ENCODE measurements around the gene SEC14L5. TPM values are rescaled to one million over a fixed set of nuclear protein-coding genes. Genes with fewer than 3 reads are reported as not detected.
A peak's percentile ranks its signal among the peaks of the same experiment; 100 is the strongest.

Gene SEC14L5
- total RNA-seq, 1 experiment from 2014 or later, result not detected

- no peak for DNase-seq (ENCODE audit: low read depth)
Observed at GRCh38 chr16:5011637-5012036, 53.5 kb downstream of the SEC14L5 start.

DNA sequence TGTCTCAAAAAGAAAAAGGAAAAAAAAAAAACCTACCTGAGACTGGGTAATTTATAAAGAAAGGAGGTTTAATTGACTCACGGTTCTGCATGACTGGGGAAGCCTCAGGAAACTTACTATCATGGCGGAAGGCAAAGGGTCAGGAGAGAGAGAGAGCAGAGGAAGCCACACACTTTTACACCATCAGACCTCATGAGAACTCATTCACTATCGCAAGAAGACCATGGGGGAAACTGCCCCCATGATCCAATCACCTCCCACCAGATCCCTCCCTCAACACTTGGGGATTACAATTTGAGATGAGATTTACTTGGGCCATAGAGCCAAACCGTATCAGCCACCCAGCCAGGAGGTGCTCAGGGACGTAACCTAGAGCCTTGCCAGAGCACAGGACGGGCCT is 54.8 kb downstream of the SEC14L5 start:
- DNase-seq (ENCODE audit: low read depth), result no peak

GRCh38 chr16:5015351-5015750 is 57.2 kb downstream of the SEC14L5 start:
- DNase-seq (ENCODE audit: low read depth), result no peak

GRCh38 chr16:5015887-5016286 is 57.8 kb downstream of the SEC14L5 start:
- no peak for DNase-seq (ENCODE audit: low read depth)

GRCh38 chr16:5016967-5017677 is 59.0 kb downstream of the SEC14L5 start:
- DNase-seq (ENCODE audit: low read depth), result no peak

DNA sequence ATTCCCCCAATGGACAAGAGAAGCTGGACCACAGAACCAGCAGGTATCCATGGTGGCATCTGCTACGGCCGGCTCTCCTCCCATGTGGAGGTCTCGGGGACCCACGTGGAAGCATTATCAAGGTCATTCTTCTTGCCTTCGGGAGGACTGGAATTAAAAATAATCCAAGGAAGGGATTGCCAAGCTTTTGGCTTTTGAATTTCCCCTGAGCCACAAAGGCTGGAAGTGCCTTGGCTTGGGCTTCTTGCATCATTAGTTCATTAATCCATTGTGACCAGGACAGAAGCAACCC is 59.5 kb downstream of the SEC14L5 start:
- no peak for DNase-seq (ENCODE audit: low read depth)

DNA sequence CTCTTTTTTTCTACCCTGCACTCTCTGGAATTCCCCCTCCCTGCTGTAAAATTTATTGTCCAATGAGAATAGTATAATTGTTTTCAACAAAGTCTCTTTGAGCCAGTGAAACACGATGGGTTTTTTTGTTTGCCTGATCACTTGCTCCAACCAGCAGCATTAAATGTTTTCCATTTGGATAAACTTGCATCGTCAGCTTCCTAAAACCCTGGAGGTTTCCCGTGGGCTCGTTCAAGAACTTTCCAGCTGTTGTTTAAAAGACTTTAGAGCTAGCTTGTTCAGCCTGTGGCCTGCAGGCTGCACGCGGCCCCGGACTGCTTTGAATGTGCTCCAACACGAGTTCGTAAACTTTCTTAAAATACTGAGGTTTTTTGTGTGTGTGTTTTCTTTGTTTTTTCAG is 60.7 kb downstream of the SEC14L5 start:
- no peak for DNase-seq (ENCODE audit: low read depth)

DNA sequence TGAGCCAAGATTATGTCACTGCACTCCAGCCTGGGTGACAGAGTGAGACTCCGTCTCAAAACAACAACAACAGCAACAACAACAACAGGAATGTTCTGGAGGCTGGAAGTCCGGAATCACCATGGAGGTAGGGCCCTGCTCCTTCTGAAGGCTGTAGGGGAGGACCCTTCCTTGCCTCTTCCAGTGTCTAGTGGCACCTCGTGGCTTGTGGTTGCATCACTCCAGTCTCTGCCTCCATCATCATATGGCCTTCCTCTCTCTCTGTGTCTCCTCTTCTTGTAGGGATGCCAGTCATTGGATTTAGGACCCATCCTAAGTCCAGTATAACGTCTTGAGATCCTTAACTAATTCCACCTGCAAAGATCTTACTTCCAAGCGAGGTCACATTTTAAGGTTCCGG is 61.6 kb downstream of the SEC14L5 start:
- DNase-seq (ENCODE audit: low read depth), result no peak

DNA sequence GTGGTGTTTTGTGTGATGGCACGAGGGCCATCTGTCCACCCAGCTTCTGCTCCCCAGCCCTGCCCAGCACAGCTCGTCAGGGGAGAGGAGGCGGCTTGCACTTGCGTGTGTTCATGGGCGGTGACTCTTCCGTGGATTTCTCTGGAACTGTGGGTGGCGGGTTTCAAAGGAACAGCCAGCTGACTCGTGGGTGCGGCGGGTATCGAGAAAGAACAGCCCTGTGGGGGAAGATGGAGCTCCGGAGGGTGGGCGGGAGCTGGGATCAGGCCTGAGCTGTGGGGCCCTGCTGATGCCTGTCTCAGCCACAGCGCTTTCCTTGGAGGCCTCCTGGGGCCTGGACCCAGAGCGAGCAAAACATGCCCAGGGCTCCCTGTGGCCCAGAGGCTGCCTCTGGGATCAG is 62.4 kb downstream of the SEC14L5 start:
- no peak for DNase-seq (ENCODE audit: low read depth)

DNA sequence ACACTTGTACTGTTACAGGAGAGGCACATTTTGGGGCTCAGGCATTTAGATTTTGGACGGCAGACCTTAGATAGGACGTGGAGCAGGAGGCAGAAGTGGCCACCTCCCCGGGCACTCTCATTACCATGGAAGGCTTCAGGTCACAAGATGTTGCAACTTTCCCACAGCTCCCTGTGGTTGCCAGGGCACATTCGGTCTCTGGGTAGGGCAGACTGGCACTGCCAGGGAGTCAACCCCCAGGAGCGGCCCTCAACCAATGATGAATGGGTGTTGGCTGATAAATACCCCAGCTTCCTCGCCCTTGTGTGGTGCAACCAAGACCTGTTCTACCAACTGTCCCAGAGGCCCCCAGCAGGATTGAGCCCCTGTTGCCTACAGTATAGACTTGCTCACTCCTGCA is 64.4 kb downstream of the SEC14L5 start:
- no peak for DNase-seq (ENCODE audit: low read depth)

DNA sequence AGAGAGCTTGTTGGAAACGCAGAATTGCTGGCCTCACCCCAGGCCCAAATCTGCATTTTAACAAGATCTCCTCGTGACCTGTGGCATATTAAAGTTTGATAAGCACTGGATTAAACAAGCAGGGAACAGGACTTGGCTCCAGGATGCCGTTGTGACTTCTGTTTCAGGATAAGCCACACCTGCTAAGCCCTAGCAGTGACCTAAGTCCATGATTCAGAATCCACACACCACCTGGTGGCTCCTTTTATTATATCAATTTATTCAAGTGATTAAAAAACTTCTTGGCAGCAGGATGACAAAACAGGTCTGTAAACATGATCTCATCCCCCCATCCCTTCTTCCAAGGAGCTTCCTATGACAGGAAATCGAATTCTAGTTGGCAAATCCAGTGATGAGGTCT is 66.5 kb downstream of the SEC14L5 start:
- DNase-seq (ENCODE audit: low read depth), result peak; percentile 26

- no peak for DNase-seq (ENCODE audit: low read depth)
Observed at GRCh38 chr16:5025171-5025632, 67.1 kb downstream of the SEC14L5 start.

DNA sequence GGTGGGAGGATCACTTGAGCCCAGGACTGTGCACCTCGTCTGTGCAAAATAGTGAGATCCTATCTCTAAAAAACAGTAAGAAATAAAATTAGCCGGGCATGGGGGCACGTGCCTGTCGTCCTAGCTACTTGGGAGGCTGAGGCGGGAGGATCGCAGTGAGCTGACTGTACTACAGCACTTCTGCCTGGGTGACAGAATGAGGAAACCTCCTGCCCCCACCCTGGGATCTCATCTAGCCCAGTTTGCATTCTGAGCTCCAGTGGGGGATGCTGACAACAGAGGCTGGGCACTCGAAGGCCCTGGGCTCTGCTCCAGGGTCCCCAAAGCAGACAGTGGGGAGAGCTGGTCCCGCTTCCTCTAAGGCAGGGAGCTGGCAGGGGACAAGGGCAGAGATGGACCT is 68.5 kb downstream of the SEC14L5 start:
- no peak for DNase-seq (ENCODE audit: low read depth)

DNA sequence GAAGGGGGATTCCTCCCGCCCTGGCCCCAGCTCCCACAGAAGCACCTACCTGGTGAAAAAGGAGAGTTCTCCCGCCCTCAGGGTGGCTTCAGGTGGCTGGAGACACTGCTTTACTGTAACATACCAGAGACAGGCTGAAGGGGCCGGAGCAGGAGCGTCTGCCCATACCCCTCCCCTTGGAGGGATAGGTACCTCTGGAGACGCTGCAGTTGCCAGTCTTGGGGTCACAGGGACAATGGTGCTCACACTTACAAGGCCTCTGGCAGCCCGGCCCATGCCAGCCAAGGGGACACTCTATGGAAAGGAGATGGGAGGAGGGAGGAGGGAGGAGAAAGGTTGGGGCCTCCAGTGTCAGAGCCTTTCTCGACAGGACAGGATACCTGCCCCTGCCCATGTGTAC is 69.0 kb downstream of the SEC14L5 start:
- DNase-seq (ENCODE audit: low read depth), result no peak

- no peak for DNase-seq (ENCODE audit: low read depth)
Observed at GRCh38 chr16:5027575-5028235, 69.6 kb downstream of the SEC14L5 start.

DNA sequence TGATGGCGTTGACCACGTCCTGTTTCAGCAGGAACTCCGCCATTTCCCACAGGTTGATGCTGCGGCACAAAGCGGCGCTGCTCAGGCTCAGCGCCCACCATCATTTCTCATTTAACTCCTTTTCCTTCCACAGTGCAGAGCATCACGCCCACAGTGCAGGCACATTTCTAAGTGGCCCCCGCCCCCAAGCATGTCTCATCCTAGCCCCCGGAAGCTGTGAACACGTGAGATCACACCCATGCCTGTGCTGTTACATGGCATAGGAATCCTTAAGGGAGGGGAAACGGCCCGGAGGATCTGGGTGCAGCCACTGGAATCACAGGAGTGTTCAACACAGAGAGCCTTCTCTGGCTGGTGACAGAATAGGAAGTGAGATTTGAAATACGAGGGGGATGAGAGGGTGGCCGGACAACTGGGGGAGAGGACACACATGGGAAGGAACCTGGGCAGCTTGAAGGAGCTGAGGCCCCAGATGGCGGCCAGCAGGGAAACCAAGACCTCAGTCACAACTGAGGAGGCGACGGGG is 70.9 kb downstream of the SEC14L5 start:
- no peak for DNase-seq (ENCODE audit: low read depth)

GRCh38 chr16:5030251-5030870 is 72.2 kb downstream of the SEC14L5 start:
- DNase-seq (ENCODE audit: low read depth), result no peak

DNA sequence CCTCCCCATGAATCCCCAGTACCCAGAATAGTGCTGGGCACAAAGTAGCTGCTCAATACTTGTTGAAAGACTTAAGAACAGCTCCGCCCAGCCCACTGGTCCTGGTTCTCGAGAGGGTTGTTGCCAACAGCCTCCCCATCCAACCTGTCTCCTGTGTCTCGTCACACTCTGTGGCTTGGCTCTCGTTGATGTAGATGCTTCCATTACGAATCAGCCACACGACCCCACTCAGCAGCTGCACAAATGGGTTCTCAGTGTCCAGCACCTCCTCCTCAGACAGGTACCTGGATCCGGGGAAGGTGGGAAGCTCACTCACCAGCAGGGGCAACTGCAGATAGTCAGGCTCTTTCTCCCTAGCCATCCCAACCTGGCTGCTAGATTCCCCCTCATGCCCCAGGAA is 73.5 kb downstream of the SEC14L5 start:
- DNase-seq (ENCODE audit: low read depth), result no peak

- DNase-seq (ENCODE audit: low read depth), result no peak
Observed at GRCh38 chr16:5032748-5033167, 74.6 kb downstream of the SEC14L5 start.

DNA sequence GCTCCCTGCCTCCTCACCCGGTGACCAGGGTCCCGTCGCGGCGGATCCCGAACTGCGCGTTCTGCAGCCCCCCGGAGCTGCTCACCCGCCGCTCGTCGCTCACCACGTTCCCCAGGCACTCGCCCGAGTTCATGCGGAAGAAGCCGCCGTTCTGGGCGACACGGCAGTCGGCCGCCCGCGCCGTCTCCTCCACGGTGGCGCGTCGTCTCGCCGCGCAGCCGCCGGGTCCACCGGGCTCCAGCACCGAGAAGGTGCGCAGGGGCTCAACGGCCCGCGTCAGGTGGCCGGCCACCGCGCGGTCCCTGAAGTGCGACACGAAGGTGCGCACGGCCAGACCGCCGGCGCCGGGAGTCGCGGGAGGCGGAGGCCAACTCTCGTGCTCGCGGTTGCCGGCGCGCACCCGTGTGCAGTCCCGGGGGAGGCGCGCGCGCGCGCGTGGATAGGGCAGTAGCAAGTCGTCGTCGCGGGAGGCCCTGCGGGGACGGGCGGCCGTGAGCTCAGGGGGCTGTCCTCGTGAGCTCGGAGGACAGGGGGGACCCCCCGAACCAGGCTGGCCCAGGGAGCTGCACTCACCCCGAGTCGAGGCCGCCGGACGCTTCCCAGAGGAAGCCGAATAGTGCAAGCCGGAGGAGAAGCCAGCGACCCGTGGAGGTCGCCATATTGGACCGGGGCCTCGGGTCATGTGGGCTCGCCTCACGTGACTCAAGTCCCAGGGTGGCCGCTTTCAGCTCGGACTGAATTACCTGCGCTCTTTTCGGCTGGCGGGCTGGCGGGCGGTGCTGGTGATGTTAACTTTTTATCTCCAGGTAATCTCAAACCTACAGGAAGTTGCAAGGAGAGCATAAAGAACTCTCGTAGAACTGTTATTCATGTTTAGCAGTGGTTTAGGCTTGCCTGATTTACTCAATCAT is 75.4 kb downstream of the SEC14L5 start, which contains the start of gene NAGPA:
NAGPA (minus strand) TSS at position 680 of the 911 bp plus-strand sequence; CDS start at position 659, 21 bp downstream.
- DNase-seq (ENCODE audit: low read depth), result peak; percentile 75

DNA sequence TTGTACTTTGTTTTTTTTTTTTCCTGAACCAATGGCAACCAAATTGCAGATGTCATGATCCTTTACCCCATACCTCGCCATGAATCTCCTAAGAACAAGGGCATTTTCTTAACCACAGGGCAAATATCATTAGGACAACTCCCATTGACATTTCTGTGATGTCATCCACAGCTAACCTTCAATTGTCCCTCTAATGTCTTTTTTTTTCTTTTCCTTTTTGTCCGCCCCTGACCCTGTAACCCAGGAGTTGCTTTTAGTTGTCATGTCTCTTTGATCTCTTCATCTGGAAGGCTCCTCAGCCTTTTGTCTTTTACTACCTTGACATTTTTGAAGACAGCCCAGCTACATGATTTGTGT is 76.0 kb downstream of the SEC14L5 start:
- no peak for DNase-seq (ENCODE audit: low read depth)

DNA sequence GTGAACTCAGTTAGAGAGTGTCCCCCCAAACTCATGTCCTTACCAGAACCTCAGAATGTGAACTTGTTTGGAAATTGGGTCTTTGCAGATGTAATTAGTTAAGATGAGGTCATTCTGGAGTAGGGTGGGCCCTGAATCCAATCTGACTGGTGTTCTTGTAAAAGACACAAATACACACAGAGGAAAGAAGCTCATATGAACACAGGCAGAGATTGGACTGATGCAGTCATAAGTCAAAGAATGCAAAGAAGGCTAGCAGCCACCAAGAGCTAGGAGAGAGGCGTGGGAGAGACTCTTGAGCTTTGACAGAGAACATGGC is 77.7 kb downstream of the SEC14L5 start:
- no peak for DNase-seq (ENCODE audit: low read depth)
